Liver (tissue), 3 donors: Measurements from ENCODE around the gene RNF144A.

Experiments
- CTCF ChIP-seq: fragments of 150-350 bp; IDR thresholded peaks from 2 replicates; pipeline ENCODE4 v1.5.1; 2017; ENCODE audit warnings: improper control_type of control experiment, low read depth, low read length; ENCODE audit not compliant: missing input control
- FOXA1 ChIP-seq: IDR thresholded peaks from 2 replicates; pipeline ENCODE4 v1.6.1; 2016; ENCODE audit warnings: antibody characterized with exemption
- HNF4G ChIP-seq: IDR thresholded peaks from 2 replicates; pipeline ENCODE4 v1.6.1; 2016; ENCODE audit warnings: antibody characterized with exemption
- REST ChIP-seq: IDR thresholded peaks from 2 replicates; pipeline ENCODE4 v1.6.1; 2016; ENCODE audit warnings: antibody characterized with exemption, mild to moderate bottlenecking
- TAF1 ChIP-seq: conservative IDR thresholded peaks from 2 replicates; pipeline ENCODE4 v1.6.1; 2016; ENCODE audit warnings: antibody characterized with exemption, mild to moderate bottlenecking
- donor health status: healthy.
- donor health status: healthy.

- no peak for TF ChIP-seq TAF1
- peak; percentile 7 for TF ChIP-seq CTCF
- no peak for TF ChIP-seq REST
- no peak for TF ChIP-seq HNF4G
- TF ChIP-seq FOXA1: no peak
Observed at GRCh38 chr2:7007846-7008741, 90.9 kb downstream of the RNF144A start.
